Measurements from ENCODE around the gene PCNP. TPM values are rescaled to one million over a fixed set of nuclear protein-coding genes. Genes with fewer than 3 reads are reported as not detected.

The PCNP gene
- total RNA-seq, 4 donors from 2014 or later = 57.6 to 68.6 (median 63.2) TPM

DNA sequence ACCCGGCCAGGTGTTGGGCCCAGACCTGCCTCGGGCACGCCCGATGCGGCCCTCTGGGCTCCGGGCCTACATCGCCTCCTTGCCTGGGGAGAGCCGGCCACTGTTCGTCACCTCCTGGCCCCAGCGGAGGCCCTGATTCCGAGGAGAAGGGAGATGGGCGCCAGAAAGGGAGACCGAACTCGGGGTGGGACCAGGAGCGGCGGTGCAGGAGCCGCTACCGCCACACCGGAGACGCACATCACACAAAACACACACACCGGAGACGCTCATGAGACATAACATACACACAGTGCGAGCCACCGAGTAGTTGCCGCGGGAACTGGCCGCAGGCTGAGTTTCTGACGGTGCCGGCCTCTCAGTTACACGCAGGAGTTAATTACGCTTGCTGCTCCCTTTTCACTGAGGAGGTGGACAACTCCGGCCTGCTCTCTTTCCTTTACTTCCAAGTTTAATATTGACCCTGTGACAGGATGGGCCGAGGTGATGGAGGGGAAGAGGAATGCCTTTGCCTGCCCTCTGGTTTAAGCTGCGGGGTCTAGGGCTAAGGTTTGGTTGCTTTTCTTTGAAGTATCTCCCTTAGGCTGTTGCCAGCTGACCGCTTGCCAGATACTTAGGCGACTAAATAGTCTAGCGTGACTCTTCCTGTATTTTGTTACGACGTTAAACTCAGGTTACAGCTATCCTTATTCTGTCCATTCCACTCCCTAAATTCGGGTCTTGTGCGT lies 570 bp downstream of the PCNP start:
- Histone ChIP-seq H3K4me3 (peak overlapping the region; percentile 64 to 92 (median 81)), H3K9me3 (no peaks in the 10 kb centered on the region), H3K27me3 (no peaks in the 10 kb centered on the region), H3K27ac (peak overlapping the region; percentile 94 to 97 (median 96)), H3K4me1 (peaks cover 49 to 51% of the 10 kb centered on the region in 2 donors), H3K36me3 (peaks cover 0 to 8% of the 10 kb centered on the region in 2 donors)
- in situ Hi-C loops (cut with MboI; ENCODE audit: low sequenced_read_pairs in 4 of 4) (loop anchor here in 2 of 4 donors (5.0 to 10.0 kb wide), 2 partner anchors 60 to 113 kb away; partner anchors contain the start of genes SENP7 (in 2 of the 2) and RPL24 (in 1 of the 2)), intact Hi-C loops (cut with DNase I; ENCODE audit: low total_unique reads) (loop anchor here (1.0 to 10.0 kb wide), 5 partner anchors 13 to 1760 kb away; partner anchors contain the start of genes CEP97, CMSS1, NFKBIZ and TRMT10C)
- ATAC-seq = peak; percentile 50 to 63
- TF ChIP-seq, protein P1, sequence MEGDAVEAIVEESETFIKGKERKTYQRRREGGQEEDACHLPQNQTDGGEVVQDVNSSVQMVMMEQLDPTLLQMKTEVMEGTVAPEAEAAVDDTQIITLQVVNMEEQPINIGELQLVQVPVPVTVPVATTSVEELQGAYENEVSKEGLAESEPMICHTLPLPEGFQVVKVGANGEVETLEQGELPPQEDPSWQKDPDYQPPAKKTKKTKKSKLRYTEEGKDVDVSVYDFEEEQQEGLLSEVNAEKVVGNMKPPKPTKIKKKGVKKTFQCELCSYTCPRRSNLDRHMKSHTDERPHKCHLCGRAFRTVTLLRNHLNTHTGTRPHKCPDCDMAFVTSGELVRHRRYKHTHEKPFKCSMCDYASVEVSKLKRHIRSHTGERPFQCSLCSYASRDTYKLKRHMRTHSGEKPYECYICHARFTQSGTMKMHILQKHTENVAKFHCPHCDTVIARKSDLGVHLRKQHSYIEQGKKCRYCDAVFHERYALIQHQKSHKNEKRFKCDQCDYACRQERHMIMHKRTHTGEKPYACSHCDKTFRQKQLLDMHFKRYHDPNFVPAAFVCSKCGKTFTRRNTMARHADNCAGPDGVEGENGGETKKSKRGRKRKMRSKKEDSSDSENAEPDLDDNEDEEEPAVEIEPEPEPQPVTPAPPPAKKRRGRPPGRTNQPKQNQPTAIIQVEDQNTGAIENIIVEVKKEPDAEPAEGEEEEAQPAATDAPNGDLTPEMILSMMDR (IDR thresholded peaks at IDR 0.05 in 4 of 5, conservative IDR thresholded peaks at IDR 0.05 in 1 of 5) = no peak
- no peak for TF ChIP-seq POLR2A (IDR thresholded peaks at IDR 0.05)
- DNase-seq = peak; percentile 46 to 68

DNA sequence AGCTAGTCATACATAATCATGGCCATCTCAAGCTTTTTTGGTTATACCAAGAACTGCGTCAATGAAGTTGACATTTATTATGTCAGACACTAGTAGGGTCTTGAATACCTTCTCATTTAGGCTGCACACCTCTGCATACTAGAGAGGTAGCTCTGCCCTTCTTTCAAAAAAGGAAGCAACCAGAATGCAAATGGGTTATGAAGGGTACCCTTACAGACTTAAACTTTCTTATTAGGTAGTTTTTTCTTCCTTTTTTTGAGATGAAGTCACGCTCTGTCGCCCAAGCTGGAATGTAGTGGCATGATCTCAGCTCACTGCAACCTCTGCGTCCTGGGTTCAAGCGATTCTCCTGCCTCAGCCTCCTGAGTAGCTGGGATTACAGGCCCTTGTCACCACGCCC lies 3.3 kb downstream of the PCNP start:
- Histone ChIP-seq H3K27me3 (no peaks in the 10 kb centered on the region), H3K9me3 (no peaks in the 10 kb centered on the region), H3K4me3 (no peak overlapping the region), H3K27ac (peak overlapping the region; percentile 15 to 55 (median 33)), H3K36me3 (peaks cover 0 to 13% of the 10 kb centered on the region in 2 donors), H3K4me1 (peaks cover 64 to 73% of the 10 kb centered on the region in 2 donors)
- no peak for DNase-seq
- in situ Hi-C loops (cut with MboI; ENCODE audit: low sequenced_read_pairs in 4 of 4) = loop anchor here in 2 of 4 donors (10.0 kb wide), 1 partner anchor 62 kb away; the partner anchor contains the start of gene SENP7 (in 2 of the 2)
- TF ChIP-seq POLR2A (IDR thresholded peaks at IDR 0.05) = no peak
- TF ChIP-seq, protein P1 (IDR thresholded peaks at IDR 0.05 in 4 of 5, conservative IDR thresholded peaks at IDR 0.05 in 1 of 5) = no peak
- no peak for ATAC-seq
- intact Hi-C loops (cut with DNase I; ENCODE audit: low total_unique reads) = loop anchor here (10.0 kb wide), 2 partner anchors 268 to 1762 kb away; partner anchors contain the start of genes CMSS1 and NFKBIZ

DNA sequence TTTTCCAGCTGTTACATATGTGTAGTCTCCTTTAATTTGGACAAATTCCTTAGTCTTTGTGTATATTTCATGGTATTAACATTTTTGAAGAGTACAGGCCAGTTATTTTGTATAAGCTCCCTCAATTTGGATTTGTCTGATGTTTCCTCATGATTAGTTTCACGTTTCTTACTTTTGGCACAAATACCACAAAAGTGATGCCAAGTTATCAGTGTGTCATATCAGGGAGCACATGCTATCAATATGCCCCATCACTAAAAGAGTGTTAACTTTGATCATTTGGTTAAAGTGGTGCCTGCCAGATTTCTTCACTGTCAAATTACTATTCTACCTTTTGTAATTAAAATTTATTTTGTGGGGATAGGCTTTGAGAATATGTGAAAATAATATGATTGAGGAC lies 14.6 kb downstream of the PCNP start:
- no peak for DNase-seq
- Histone ChIP-seq H3K9me3 (no peaks in the 10 kb centered on the region), H3K36me3 (peaks cover 3 to 57% of the 10 kb centered on the region in 2 donors), H3K27me3 (no peaks in the 10 kb centered on the region), H3K27ac (no peak overlapping the region), H3K4me1 (no peaks in the 10 kb centered on the region), H3K4me3 (no peak overlapping the region)
- no peak for ATAC-seq
- TF ChIP-seq, protein P1 (IDR thresholded peaks at IDR 0.05 in 4 of 5, conservative IDR thresholded peaks at IDR 0.05 in 1 of 5) = no peak
- no peak for TF ChIP-seq POLR2A (IDR thresholded peaks at IDR 0.05)
- intact Hi-C loops (cut with DNase I; ENCODE audit: low total_unique reads) = no loop called here
- in situ Hi-C loops (cut with MboI; ENCODE audit: low sequenced_read_pairs in 4 of 4) = no loop called here

DNA sequence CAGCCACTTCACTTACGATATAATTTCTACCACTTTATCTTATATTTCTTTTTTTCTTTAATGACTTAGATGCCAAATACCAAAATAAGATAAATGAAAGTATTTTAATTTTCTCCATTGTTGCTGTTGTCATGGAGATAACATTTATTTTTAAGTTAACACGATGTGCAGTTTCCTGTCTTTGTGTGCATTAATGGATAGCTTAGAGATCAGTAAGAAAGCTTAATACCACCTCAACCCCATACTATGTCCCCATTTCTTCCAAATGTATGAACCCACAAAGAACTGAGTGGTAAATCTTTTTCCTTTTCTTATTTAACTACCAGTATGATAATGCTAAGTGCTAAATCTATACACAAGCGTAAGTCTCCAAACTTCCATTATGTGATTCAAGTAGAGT lies 17.1 kb downstream of the PCNP start:
- Histone ChIP-seq H3K27me3 (no peaks in the 10 kb centered on the region), H3K36me3 (peaks cover 3 to 71% of the 10 kb centered on the region in 2 donors), H3K9me3 (no peaks in the 10 kb centered on the region), H3K4me3 (no peak overlapping the region), H3K27ac (no peak overlapping the region), H3K4me1 (no peaks in the 10 kb centered on the region)
- intact Hi-C loops (cut with DNase I; ENCODE audit: low total_unique reads) = no loop called here
- TF ChIP-seq, protein P1 (IDR thresholded peaks at IDR 0.05 in 4 of 5, conservative IDR thresholded peaks at IDR 0.05 in 1 of 5) = no peak
- no peak for TF ChIP-seq POLR2A (IDR thresholded peaks at IDR 0.05)
- ATAC-seq (no peak), DNase-seq (no peak)
- in situ Hi-C loops (cut with MboI; ENCODE audit: low sequenced_read_pairs in 4 of 4) = no loop called here
